Stimulated activated CD8-positive, alpha-beta memory T cell treated with anti-CD3 and anti-CD28 coated beads, Interleukin-4, amount 100 ng/mL, for 4 hours (primary cell): ENCODE results near the gene FSTL4.
"Not testable (repeated sequence)": the region's sequence is repeated elsewhere in the genome, so short reads cannot be mapped to it uniquely, and the experiment has no call there.

Experiments used
- DNase-seq, 2 donors: peaks; one replicate each; pipeline ENCODE4 v3.0.0-alpha.2; 2020; ENCODE audit warnings: low read depth in 2 of 2, low spot score in 1 of 2

FSTL4 gene

DNA sequence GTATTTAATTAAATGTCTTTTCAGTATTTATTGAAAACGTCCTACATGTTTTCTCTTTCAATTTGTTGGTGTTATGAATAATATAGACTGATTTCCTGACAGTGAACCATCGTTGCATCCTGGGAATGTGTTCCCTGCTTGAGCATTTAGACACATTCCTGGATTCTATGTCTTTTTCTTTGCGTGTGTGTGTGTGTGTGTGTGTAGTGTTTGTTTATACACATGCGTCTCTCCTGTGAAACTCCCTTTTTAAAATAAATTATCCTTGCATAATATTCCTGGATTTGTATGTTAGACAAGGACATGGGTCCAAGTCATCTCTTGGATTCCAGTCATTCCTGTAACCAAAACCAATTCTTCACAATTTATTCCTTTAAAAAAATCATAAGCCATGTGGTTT, 407.1 kb downstream of the FSTL4 start:
- DNase-seq: no peak

DNA sequence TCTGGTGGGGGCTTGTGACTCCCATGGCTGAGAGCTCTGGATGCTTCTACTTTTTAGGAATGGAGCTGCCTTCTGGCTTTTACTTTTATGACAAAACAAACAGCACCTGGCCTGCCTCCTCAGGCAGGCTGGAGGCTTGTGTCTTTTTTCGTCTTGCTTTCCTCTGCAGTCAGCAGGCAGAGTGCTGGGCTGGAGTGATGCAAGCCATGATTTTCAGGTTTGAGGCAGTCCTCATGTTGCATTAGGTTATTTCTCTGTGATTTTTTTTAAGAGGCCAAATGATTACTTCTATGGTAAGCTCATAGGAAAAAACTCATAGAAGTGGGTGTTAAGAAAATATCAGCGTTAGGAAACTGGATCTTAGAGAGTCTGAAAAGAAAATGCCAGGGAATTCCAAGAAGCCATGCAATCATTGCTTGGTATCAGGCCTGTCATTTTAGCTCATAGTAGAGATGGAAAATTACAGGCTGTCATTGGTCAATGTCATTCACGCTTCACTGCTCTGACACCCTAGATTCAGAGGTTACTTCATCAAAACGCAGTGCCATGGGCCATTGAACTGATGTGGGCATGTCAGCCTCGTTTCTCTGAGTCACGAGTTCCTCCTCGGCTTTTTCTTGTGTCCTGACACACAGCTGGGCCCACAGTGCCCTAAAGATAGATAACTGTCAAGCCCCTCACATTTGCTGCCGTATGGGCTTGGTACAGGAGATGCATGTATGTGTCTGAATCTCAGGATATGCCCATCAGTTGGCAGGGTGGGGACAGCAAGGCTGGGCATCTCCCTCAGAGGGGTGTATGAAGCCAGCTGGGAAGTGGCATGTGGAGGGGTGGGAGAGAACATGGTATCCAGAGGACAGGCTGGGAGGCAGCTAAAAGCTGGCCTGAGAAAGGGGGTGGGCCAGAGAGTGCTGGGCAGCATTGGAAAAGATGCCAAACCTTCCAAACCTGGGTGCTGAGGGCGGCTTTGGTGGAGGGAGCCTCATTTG, 408.7 kb downstream of the FSTL4 start:
- no peak for DNase-seq

DNA sequence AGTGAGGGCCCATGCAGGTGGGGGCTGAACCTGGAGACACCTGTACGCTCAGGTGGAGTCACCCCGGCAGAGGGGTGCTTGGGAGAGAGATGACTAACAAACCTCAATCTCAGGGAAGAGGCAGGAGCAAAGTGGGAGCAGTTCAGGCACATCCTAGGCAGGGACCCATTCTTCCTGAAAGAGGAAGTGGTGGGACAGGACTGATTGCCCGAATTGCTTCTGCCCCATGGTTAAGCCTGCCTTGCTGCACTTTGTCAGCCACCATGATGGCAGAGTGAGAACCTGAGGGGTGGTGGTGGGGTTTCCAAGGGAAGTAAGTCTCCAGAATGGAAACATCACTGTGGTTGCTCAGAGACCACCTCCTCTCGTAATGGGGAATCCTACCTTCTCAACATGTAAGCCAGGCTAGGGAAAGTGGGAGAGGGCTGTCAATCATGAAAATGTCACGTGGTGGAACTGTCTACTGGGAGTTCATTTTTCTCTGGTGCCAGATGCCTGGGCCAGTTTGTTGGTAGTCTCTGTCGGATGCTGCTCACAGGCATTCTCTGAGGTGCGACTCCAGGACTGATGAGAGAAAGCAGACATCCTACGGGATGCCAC, 410.2 kb downstream of the FSTL4 start:
- DNase-seq: no peak

DNA sequence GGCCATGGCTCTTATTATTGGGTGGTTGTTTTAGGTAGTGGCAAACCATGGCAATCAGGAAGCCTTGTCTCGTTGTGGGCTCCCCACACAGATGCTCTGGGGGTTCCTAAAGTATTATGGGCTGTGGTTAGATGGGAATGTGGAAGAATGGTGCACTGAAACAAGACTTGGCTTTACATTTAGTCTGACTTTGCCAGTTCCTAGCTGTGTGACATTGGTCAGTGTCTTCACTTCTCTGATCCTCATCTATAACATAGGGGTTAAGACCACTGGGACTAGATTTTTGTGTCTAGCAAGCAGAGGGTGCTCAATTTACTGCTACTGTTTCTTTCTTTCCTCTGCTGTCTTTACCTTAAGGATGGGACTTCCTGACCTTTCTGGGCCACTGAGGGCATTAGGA, 411.0 kb downstream of the FSTL4 start:
- no peak for DNase-seq

DNA sequence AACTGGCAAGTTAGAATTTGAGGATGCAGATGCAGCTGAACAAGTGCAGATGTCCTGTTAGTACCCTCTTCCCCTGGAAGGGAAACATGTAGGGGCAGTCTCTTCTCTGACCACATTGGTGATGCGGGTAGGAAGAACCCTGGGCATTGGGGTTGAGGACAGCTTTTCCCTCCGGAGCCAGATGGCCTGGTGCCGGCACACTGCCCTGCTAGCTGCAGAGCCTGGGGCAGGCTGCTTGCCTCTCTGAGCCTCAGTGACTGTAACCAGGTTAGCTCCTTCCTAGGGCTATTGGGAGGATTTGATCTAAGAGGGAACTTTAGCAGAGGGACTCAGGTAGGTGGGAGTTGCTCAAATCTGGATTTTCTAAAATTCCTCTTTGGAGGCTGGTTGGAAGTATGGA, 412.1 kb downstream of the FSTL4 start:
- DNase-seq: no peak

DNA sequence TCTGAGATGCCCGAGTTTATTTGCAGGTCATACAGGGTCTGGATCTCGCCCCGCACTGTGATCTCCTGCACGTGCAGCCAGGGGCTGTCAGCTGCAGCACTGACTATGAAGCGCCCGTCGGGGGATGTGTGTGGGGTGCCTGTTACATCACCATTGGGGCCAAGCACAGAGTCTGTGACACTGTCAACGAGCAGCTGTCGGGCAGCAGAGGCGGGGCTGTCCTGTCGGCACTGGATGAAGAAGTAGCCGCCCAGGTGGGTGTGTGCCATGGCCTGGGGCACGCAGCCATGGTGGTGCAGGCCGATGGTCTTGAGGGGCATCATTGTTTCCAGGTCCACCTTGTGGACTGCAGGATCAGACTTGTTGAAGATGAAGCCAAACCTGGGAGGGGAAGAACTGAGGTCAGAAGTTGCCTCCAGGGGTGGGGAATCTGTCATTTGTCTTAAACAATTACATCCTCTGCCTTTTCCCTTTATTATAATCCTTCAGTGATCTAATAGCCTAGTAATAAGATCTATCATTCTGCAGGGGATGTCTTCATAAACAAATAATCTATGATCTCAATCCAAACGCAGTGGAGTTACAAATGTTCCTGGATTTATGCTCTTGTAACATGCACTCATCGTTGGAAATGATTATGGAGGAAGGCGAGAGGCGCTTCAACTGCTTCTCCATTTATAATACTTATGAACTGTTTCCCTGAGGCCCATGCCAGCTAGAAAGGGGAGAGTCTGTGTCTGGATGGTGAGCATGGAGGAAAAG, 412.7 kb downstream of the FSTL4 start:
- no peak for DNase-seq

DNA sequence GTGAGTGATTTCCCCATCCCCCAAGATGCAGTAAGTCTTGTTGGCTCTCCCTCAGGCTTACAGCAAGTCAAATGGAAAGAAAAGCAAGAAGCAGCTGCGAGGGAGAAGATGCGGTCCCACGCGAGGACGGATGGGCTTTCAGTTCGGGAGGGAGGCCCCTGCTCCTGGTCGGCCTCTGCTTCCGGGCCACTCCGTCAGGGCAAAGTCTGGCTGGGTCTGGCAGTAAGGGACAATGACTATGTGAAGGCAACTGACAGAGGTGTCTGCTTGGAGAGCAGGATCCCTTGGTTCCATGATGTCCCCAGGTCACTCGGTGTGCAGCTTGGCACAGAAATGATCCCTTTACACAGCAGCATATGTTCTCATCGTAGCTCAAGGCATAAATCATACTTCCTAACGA, 413.8 kb downstream of the FSTL4 start:
- no peak for DNase-seq

DNA sequence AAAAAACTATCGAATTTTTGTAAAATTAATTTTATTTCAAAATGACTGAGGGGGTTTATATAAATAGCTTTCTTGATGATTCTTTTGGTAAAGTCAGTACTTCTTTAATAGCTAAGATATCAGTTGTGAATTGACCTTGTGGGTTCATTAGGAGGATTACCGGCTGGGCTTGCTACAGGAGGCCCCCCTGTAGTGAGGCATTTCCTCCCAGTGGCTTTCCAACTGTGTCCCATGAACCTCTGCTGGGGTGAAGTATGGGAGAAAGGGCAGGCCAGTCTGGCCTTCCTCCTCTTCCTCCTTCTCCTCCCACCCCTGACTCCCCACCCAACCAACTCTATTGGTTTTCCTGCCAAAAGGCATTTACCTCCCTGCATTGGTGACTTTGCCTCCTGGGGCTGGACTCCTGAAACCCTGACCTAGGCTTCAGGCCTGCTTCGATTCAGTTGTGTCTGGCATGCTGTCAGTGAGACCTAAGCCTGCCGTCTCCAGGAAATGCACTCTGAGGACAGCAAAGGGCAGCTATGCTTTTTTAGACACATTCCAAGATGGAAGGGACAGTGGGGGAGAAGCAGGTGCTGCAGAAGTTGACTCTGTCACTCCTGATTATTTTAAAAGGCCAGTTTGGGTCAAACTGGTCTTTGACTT, 415.8 kb downstream of the FSTL4 start:
- DNase-seq: no peak

DNA sequence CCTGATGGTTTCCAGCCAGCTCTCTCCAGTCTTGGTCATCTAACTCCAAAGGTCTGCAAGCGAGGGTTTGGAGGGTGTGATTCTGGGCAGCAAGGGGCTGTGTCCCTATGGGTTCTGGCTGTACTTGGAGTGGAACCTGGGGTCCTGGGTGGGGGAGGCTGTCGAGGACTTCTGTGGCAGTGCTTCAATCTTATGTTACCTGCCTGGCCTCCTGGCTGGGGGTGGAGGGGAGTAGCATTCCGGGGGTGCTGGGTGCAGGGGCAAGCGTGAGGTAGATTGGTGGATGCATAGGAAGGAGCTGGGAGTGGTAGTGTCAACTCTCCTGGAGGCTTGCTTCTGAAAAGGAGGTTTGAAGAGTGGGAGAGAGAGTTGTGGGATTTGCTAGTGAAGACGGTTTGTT, 417.1 kb downstream of the FSTL4 start:
- DNase-seq: no peak

DNA sequence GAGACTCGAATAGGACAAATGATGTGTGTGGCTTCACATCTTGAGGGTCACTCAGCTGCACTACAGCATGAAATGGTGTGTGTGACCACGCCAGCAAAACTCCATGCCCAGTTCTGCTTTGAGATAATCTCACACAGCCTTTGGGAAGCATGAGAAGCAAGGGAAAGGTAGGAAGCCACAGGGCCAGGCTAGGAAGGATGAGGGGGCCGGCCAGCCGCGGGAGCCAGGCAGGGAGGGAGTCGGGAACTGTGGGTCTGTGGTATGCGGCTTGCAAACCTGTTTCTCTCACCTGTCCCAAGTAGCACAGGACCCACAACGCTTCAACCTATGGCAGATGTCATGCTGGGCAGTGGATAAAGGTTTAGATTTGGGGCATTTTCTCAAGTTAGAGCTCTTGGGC, 418.5 kb downstream of the FSTL4 start:
- DNase-seq: no peak

DNA sequence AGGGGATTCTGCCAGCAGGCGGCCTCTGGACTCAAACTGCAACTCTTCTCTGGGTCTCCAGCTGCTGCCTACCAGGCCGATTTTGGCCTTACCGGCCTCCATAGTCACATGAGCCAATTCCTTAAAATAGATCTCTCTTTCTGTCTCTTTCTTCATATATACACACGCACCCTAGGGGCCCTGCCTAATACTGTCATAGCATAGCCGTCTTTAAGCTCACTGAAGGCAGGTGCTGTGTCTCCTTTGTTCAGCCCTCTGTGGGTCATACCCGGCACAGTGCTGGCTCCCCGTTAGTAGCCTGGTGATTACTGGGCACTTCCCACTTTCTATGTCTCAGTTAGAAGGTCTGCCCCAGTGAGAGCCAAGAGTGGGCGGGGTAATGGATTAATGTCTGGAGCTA, 419.6 kb downstream of the FSTL4 start:
- no peak for DNase-seq

DNA sequence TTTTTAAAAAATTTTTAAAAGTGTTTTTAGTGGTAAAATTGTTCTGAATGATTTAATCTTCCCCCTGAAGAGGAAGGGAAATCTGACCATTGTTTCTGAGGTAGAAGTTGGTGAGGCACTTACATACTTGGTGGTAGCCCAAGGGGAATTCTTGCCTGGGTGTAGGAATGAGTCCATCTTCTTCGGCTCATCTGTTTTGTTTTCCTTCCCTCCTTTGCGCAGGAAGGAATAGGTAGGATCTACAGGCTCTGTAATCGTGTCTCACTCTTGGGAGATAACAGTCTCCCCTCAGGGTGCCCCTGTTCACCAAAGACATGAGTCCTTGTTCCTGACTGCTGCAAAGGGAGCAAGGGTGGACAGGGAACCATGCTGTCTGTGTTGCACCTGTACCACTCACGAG, 422.5 kb downstream of the FSTL4 start:
- no peak for DNase-seq

DNA sequence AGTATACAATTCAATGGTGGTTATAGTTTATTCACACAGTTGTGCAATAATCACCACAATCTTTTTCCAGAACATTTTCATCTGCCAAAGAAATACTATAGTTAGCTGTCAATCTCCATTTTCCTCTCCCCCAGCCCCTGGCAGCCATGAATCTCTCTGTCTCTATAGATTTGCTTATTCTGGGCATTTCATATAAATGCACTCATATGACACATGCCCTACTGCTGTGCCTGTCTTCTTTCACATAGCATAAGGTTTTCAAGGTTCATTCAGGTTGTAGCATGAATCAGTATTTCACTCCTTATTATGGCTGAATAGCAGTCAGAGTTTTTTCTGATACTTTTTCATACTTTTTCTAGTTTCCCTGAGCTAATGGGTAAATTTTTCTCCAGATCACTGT, 432.9 kb downstream of the FSTL4 start:
- no peak for DNase-seq

DNA sequence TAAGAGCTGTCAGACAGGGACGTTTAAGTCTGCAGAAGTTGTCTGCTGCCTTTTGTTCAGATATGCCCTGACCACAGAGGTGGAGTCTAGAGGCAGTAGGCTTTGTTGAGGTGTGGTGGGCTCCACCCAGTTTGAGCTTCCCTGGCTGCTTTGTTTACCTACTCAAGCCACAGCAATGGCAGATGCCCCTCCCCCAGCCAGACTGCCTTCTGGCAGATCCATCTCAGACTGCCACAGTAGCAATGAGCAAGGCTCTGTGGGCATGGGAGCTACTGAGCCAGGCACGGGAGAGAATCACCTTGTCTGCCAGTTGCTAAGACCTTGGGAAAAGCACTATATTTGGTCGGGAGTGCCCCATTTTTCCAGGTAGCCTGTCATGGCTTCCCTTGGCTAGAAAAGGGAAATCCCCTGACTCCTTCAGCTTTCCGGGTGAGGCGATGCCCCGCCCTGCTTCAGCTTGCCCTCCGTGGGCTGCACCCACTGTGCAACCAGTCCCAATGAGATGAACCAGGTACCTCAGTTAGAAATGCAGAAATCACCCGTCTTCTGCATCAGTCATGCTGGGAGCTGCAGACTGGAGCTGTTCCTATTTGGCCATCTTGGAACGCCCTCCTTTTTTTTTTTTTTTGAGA, 441.5 kb downstream of the FSTL4 start:
- not testable (repeated sequence) for DNase-seq

DNA sequence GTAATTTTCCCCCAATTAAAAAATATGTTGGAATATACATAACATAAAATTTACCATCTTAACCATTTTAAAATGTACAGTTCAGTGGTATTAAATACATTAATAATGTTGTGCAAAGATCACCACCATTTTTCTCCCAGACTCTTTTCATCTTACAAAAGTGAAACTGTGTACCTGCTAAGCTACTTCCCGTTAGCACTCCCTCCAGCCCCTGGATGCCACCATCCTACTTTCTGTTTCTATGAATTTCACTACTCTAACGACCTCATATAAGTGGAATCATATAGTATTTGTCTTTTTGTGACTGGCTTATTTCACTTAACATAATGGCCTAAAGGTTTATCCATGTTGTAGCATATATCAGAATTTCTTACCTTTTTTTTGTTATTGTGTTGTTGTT, 447.6 kb downstream of the FSTL4 start:
- DNase-seq: no peak

DNA sequence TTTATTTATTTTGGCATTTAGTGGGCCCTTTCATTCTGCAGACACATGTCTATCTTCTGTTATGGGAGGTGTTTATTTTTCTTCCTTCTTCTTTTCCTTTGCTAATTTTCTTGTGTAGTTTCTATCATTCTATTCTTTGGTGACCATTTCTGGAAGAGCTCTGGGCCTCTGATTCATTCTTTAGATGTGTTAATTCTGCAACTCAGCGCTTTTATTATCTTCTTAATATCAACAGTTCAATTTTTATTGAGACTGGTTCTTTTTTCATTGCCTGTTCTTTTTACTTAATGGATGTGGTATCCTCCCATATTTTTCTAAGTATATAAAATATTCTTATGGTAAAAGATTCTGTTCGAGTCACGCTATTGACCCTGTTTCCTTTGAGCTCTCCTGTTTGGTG, 448.5 kb downstream of the FSTL4 start:
- DNase-seq: no peak

DNA sequence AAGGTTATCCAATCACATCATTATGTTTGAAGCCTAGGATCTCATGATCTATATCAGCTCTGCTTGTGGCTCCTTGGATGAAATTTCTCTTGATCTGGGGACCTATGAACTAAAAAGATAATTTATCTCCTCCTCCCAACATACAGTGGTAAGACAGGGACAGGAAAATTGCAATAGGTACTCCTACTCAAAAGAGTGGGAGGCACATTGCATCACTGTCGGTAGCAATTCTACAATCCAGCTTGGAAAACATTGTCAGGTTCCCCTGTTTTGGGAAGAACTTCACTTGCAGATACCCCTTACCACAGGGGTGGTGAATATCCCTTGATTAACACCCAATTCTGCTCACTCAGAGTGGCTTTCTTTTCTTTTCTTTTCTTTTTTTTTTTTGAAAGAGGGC, 452.8 kb downstream of the FSTL4 start:
- no peak for DNase-seq

DNA sequence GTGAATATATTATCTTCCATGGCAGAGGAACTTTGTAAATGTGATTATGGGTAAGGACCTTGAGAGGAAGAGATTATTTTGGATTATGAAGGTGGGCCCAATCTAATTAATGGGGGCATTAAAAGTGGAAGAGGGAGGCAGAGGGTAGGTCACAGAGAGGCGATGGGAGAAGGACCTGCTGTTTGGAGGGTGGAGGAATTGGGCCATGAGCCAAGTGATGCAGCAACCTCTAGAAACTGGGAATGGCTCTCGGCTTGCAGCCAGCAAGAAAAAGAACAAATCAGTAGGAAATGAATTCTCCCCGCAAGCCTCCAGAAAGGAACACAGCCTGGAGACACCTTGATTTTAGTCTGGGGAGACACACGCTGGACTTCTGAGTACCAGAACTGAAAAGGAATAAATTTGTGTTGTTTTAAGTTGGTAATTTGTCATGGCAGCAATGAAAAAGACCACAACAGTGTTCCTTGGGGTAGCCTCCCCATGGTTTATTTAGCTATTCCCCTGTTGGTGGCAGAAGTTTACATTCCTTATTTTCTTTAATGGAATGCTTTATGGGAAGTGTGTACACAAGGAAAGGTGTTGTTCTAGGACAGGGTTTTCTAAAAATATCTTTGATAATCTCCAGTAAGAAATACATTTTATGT, 456.9 kb downstream of the FSTL4 start:
- DNase-seq: no peak

DNA sequence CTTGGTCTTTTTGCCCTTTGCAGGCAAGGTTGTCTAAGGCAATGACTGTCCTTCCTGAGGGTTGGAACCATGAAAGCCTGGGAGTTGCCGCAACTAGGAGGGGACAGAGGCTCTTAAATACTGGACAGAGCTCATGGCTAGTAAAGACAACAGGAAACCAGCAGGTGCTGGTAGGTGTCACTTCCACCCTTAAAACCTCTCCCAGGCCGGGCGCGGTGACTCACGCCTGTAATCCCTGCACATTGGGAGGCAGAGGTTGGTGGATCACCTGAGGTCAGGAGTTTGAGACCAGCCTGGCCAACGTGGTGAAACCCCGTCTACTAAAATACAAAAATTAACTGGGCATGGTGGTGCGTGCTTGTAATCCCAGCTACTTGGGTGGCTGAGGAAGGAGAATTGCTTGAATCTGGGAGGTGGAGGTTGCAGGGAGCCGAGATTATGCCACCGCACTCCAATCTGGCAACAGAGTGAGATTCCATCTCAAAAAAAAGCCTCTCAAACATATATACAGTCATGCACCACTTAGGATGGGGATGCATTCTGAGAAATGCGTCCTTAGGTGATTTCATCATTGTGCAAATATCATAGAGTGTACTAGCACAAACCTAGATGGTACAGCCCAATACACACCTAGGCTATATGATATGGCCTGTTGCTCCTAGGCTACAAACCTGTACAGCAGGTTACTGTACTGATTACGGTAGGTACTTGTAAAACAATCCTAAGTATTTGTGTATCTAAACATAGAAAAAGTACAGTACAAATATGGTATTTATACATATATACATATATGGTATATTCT, 457.9 kb downstream of the FSTL4 start:
- DNase-seq: no peak
